Measurements from ENCODE around the gene CEP250.
A peak's percentile ranks its signal among the peaks of the same experiment; 100 is the strongest.
"Not testable (repeated sequence)": the region's sequence is repeated elsewhere in the genome, so short reads cannot be mapped to it uniquely, and the experiment has no call there.

Gene CEP250, protein sequence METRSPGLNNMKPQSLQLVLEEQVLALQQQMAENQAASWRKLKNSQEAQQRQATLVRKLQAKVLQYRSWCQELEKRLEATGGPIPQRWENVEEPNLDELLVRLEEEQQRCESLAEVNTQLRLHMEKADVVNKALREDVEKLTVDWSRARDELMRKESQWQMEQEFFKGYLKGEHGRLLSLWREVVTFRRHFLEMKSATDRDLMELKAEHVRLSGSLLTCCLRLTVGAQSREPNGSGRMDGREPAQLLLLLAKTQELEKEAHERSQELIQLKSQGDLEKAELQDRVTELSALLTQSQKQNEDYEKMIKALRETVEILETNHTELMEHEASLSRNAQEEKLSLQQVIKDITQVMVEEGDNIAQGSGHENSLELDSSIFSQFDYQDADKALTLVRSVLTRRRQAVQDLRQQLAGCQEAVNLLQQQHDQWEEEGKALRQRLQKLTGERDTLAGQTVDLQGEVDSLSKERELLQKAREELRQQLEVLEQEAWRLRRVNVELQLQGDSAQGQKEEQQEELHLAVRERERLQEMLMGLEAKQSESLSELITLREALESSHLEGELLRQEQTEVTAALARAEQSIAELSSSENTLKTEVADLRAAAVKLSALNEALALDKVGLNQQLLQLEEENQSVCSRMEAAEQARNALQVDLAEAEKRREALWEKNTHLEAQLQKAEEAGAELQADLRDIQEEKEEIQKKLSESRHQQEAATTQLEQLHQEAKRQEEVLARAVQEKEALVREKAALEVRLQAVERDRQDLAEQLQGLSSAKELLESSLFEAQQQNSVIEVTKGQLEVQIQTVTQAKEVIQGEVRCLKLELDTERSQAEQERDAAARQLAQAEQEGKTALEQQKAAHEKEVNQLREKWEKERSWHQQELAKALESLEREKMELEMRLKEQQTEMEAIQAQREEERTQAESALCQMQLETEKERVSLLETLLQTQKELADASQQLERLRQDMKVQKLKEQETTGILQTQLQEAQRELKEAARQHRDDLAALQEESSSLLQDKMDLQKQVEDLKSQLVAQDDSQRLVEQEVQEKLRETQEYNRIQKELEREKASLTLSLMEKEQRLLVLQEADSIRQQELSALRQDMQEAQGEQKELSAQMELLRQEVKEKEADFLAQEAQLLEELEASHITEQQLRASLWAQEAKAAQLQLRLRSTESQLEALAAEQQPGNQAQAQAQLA (N-terminal part only)

DNA sequence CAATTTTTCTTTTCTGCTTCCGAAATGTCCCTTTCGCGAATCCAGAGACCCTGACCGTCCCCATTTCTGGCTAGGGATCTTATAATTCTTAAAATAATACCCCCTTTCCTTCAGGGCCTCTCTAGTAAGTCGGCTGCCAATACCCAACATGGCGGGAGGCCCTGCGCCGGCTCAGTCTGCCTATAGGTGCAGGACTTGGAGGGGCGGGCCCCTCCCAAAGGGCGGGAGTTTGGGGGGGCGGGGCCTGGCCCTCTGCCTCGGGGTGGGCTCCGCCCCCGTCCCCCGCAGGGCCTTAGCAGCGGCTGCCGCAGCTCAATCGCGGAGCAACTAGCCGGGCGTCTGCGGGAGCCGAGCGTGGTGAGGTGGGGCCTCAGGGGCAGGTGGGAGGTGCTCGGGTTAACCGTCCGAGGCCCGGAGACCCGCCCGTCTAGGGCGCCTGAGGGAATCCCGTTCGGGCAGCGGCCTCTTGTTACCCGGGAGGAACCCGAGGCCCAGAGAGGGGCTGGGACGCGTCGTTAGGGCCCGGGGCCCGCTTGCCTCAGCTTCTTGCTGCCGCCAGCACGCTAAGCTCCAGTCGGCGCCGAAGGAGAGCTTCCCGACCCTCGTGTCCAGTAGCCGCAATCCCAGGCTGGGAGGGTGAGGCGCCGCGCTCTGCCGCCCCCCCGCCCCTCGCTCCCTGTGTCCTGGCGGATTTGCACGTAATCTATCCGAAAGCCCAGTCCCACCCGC, at the start of gene CEP250:
CEP250 (plus strand) TSS at position 718 of the 729 bp plus-strand sequence. CDS start 6,770 bp downstream, outside the sequence.
- peak; percentile 61 for DNase-seq (ENCODE audit: low read depth)

DNA sequence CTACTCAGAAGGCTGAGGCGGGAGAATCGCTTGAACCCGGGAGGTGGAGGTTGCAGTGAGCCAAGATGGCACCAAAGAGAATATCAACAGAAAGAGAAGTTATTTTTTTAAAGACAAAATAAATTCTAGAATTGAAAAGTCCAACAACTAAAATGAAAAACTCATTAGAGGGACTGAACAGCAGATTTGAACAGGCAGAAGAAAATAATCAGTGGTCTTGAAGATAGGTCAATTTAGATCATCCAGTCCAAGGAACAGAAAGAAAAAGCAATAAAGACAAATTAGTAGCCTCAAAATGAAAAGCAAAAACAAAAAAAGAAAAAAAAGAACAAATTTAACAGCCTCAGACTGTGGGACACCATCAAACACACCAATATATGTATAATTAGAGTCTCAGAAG, 49.6 kb upstream of the CEP250 start:
- no peak for DNase-seq (ENCODE audit: low read depth)

DNA sequence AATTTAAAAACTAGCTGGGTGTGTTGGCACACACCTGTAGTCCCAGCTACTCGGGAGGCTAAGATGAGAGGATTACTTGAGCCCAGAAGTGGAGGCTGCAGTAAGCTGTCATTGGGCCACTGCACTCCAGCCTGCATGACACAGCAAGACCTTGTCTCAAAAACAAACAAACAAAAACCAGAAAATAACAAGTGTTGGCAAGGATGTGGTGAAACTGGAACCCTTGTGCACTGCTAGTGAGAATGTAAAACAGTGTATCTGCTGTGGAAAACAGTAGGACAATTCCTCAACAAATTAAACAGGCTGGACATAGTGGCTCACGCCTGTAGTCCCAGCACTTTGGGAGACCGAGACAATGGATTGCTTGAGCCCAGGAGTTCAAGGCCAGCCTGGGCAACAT, 47.1 kb upstream of the CEP250 start:
- DNase-seq (ENCODE audit: low read depth) = no peak

DNA sequence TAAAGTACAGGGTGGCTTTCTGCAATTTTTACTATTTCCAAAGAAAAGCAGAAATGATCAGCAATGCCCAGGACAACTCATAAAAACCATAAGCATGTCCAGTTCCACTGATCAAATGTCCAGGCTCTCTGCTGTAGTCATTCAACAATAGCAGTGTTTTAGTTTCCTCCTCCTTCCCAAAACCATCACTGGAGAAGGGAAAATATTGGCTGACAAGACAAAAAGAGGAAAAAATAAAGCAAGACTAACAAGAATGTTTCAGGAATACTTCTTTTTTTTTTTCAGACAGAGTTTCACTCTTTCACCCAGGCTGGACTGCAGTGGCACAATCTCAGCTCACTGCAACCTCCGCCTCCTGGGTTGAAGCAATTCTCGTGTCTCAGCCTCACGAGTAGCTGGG, 45.9 kb upstream of the CEP250 start:
- no peak for DNase-seq (ENCODE audit: low read depth)

DNA sequence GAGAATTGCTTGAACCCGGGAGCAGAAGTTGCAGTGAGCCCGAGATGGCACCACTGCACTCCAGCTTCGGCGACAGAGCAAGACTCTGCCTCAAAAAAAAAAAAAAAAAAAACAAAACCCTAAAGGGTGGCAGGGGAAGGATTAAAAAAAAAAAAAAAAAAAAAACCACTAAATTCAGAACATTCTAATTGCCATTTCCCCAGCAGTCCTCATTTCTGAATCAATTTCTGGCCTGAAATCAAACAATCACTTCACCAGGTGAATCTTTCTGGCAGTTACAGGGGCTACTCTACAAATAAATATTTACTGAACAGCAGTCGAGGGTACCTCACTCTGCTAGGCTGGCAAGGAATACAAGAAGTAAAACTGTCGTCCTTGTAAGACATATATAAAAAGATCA, 44.8 kb upstream of the CEP250 start:
- no peak for DNase-seq (ENCODE audit: low read depth)

DNA sequence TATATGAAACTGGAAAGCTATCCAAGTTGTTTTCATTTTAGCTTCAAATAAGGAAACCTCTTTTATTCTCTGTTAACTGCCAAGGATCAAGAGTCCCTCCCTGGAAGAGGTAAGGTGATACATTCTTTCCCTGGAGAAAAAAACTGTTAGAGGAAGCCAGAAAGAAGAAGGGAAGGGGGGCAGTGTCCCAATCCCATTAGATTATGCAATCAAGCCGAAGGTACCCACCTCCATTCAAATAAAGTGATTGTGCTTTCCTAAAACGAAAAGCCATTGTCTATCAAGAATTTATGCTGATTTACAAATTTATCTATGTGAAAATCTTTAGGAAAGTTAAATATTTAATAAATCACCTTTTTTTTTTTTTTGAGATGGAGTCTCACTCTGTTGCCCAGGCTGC, 34.1 kb upstream of the CEP250 start:
- DNase-seq (ENCODE audit: low read depth) = no peak

DNA sequence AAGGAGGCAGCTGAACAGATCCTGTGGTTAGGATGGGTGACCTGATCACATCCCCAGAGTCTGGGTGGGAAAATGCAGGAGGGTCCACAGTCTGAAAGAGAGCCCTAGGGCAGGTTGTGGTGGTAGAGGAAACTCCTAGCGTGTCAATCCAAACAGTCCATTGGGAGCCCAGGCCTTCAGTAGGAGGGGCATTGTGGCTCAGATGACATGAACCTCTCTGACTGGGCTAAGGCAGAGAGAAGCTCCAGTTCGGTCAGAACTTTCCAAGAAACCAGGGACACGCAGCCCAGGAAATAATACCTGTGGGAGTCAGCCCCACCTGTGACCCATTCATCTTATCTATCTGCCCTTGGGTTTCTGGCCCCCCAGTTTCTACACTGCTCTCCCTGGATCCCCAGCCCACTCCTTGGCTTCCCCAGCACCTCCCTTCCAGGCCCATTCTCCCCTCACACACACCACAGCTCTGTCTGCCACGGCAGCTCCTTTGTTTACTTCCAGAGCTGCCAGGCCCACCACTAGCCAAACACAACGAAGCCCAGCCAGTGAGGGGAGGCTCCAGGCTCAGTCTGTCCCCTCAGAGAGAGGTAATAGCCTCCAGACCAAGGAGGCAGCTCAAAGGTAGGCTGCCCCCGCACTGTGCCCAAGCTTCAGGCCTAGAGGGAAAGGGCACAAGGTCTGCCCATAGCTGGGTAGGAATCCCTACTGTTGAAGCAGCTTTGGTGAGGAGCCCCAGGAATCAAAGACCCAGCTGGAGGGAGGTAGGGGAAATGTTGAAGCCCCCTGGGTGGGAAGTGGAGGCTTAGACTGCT, 23.6 kb upstream of the CEP250 start:
- no peak for DNase-seq (ENCODE audit: low read depth)

DNA sequence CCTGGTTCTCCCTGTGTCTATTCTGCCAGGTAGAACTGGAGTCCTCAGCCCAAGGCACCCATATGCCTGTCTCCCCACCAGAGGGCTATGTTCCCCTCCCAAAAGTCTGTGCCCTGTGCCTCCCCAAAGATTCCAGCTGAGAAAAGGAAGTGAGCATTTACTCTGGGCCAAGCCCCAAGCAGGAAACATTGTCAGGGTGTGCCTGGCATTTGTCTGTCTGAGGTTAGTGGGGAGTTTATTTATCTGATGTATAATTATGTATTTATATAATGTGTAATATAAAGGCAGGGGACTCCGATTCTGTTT, 23.0 kb upstream of the CEP250 start:
- DNase-seq (ENCODE audit: low read depth) = no peak

DNA sequence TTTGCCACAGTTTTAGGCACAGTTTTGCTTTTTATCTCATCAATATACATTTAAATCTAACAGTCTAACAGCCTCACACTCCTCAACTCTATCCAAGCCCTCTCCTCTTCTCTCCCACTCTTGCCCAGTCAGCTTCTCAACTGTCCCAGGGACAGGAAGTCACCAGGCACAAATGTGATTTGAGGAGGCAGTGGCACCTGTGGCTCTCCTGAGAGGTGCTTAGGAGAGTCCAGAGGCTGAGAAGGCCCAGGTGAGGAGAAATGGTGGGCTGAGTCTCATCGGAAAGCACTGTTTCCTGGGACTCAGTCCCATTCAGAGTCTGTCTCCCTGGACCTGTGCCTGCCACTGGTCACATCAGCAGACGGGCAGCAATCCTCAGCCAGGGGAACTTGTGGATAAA, 22.1 kb upstream of the CEP250 start:
- no peak for DNase-seq (ENCODE audit: low read depth)

DNA sequence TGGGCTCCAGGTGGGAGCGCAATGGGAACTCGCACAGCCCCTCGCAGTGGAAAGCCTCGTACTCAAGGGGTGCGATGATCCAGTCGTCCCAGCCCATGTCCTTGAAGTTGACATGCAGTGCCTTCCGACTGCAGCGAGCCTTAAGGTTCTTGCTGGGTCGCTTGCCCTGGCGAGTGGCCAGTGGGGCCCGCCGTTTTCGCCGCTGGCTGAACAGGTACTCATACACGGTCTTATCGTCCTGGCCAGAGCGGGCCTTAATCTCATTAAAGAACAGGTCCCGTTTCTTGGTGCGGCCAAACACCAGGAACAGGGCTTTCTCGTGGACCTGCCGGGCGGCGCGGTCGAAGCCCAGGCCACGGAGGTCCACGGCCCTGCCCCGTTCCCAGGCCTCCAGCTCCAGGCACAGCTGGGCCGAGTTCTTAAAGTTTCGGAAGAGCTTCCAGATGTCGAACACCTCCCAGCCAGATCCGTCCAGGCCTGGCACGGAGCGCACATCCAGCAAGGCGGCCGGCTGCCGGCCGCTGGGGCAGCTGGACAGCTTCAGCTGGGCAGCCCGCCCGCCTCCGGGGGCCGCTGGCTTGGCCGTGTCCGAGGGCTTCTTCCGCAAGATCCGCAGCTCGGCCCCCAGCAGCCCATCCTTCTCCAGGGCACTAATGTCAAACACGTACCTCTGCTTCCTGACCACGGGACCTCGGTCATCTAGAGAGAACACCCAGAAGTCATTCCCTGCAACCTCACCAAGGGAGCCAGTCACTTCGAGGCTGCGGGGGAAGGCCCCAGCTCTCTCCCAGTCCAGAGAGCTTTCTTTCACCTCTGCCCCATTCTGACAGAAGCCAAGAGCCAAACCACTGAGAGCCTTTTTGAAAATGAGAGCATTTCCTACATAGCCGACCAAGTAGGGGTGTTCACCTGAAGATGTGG, 21.1 kb upstream of the CEP250 start:
- DNase-seq (ENCODE audit: low read depth) = no peak

DNA sequence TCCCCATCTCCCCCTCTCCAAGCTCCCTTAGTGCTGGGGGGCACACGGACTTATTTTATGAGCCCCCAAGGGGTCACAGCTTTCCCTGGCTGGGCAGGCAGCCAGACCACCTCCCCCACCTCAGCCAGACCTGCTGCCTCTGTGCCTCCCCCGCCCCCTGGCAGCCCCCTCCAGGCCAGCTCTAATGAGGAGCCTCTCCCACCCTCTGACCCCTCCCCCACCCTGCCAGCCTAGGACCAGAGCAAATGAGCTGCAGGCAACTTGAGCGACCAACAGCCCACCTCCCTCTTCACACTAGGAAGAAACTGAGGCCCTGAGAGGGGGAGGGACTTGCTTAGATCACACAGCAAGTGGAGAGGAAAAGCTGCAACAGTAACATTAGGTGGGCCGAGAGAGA, 19.2 kb upstream of the CEP250 start:
- DNase-seq (ENCODE audit: low read depth) = no peak

DNA sequence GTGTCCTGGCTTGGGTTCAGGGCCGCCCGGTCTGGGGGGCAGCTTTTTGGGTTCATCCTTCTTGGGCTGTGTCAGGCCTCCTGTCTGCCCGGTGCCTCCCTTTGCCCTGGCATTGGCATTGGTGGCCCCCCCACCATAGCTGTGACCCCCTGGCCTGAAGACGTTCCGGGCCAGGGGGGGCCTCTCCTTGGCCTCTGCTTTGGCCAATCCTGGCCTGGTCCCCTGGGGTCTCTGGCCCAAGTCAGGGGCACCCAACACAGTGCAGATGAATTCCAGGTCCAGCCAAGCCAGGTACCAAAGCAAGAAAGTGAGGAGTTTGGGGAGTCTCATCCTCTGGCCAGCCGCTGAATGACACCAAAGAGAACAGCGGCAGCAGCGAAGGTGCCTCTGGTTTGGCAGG, 17.8 kb upstream of the CEP250 start:
- no peak for DNase-seq (ENCODE audit: low read depth)

DNA sequence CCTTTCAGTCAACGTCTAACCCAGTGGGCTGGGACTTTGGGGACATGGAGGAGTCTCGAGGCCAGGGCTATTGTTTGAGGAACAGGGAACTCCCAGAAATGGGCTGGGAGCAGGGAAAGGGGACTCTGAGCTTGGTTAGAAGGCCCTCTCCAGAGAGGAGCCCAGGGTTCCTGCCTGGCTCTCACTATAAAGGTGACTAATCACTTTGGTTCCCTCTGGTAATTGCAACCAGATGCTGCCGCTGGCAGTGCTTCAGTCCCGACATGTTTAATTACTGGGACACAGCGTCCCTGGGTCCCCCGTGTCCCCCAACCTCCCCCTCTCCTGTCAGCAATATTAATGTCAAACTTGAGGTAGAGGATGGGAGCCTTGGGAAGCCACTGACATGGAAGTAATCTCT, 12.4 kb upstream of the CEP250 start:
- no peak for DNase-seq (ENCODE audit: low read depth)

DNA sequence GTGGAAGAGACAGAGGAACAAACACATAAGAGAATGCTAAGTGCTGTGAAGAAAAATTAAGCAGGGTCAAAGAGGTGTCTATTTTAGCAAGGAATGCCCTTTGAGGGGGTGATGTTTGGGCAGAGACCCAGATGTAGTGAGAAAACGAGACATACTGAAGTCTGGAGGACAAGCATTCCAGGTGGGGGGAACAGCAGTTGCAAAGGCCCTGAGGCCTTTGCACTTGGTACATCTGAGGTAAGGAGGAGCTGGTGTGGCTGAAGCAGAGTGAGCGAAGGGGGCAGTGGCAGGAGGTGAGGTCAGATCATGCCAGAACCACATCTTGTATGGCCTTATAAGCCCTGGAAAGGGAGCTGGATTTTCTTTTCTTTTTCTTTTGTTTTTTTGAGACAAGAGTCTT, 11.2 kb upstream of the CEP250 start:
- DNase-seq (ENCODE audit: low read depth) = no peak

DNA sequence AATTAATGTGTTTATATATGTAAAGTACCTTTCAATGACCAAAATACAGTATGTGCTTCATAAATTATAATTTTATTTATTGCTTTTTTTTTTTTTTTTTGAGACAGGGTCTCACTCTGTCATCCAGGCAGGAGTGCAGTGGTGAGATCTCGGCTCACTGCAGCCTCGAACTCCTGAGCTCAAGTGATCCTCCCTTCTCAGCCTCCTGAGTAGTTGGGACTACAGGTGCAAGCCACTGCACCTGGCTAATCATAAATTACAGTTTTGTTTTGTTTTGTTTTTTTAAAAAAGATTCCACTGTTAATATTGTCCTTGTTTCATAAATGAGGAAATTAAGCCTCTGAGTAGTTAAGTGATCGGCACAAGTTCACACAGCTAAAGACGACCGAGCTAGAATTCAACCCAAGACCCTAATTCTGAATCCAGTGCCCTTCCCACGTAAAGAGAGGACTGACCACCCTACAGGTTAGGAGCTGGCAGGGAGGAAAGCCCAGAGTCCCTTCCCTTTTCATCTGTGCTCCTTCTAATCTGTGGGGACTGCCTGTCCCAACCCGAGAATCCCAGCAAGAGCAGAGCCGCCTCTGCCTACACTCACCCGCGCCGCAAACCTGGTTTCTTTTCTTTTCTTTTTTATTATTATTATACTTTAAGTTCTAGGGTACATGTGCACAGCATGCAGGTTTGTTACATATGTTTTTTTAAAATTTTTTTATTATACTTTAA, 8.9 kb upstream of the CEP250 start:
- no peak for DNase-seq (ENCODE audit: low read depth)

DNA sequence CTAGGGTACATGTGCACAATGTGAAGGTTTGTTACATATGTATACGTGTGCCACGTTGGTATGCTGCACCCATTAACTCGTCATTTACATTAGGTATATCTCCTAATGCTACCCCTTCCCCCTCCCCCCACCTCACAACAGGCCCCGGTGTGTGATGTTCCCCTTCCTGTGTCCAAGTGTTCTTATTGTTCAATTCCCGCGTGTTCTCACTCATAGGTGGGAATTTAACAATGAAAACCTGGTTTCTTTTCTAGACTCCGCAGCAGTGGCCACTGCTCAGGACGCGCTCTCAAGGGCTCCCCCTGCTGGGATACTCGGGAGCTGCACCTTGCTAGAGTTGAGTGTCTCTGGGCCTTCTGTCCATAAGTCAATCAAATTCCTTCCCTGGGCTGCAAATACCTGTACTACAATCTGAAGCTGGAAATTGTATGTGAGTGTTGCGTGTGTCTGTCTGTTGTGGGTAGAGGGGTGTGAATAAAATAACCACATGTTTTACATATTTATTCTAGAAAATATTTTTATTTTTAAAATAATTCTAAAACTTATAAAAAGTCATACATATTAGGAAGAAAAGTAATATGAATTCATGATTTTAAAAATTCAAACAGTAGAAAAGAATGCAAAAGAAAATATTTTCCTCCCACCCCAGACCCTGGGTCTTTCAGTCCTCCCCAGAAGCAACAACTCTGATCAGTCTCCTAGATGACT, 8.2 kb upstream of the CEP250 start:
- no peak for DNase-seq (ENCODE audit: low read depth)

DNA sequence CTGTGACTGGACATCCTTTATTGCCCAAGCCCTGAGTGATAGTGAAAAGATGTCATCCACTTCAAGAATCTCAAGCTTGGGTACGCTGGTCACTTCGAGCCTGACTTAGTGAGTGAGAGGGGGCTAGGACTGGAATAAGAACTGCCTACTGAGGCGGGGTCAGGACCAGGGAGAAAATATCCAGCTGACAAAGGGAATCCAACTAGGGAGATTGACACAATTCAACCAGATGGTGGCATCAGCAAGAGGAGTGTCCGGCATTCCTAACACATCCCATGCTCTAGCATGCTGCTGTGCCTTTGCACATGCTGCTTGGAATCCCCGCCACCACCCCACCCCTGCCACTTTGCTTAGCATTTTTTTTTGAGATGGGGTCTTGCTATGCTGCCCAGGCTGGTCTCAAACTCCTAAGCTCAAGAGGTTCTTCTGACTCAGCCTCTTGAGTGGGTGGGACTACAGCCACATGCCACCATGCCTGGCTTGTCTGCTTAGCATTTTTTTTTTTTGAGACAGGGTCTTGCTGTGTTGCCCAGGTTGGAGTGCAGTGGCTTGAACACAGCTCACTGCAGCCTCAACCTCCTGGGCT, 6.5 kb upstream of the CEP250 start:
- no peak for DNase-seq (ENCODE audit: low read depth)

DNA sequence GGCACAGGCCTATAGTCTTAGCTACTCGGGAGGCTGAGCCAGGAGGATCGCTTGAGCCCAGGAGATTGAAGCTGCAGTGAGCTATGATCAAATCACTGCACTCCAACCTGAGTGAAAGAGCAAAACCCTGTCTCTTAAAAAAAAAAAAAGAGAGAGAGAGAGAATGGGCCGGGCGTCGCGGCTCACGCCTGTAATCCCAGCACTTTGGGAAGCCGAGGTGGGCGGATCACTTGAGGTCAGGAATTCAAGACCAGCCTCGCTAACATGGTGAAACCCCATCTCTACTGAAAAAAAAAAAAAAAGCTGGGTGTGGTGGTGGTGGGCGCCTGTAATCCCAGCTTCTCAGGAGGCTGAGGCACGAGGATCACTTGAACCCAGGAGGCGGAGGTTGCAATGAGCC, 5.5 kb upstream of the CEP250 start:
- not testable (repeated sequence) for DNase-seq (ENCODE audit: low read depth)

Data from non-pigmented ciliary epithelial cell (primary cell).